D721Med (cell line): Measurements from ENCODE around the gene UTP11.
A peak's percentile ranks its signal among the peaks of the same experiment; 100 is the strongest.
"Not testable (repeated sequence)": the region's sequence is repeated elsewhere in the genome, so short reads cannot be mapped to it uniquely, and the experiment has no call there.

Experiments used
- DNase-seq: peaks from one replicate; pipeline ENCODE4 v3.0.0; 2011; ENCODE audit warnings: low spot score; ENCODE audit not compliant: insufficient read length
- FAIRE-seq: peaks from 2 replicates; lab custom pipeline; 2011; peaks lifted over from hg19 to GRCh38; lab: Jason Lieb, UNC
- CTCF ChIP-seq: IDR thresholded peaks from 2 replicates; pipeline ENCODE4 v1.5.1; 2012; ENCODE audit warnings: mild to moderate bottlenecking, control low read depth; ENCODE audit not compliant: insufficient read depth; ENCODE audit errors: missing control alignments

Gene UTP11

GRCh38 chr1:38012363-38013226 is at the start of gene UTP11:
Gene UTP11, plus strand, starts transcription at chr1:38012734. Its CDS starts 69 bp downstream, at chr1:38012803.
- no peak for TF ChIP-seq CTCF
- peak; percentile 41 for FAIRE-seq
- DNase-seq, result peak; percentile 57

GRCh38 chr1:37964106-37964505 is 48.4 kb upstream of the UTP11 start:
- FAIRE-seq, DNase-seq: not testable (repeated sequence)

GRCh38 chr1:37965301-37965700 is 47.2 kb upstream of the UTP11 start:
- FAIRE-seq, result no peak
- TF ChIP-seq CTCF, result no peak
- DNase-seq, result no peak

GRCh38 chr1:37973684-37974083 is 38.9 kb upstream of the UTP11 start:
- FAIRE-seq, DNase-seq: not testable (repeated sequence)

- no peak for FAIRE-seq
- TF ChIP-seq CTCF, result no peak
- DNase-seq, result no peak
Observed at GRCh38 chr1:37974567-37974966, 38.0 kb upstream of the UTP11 start.

GRCh38 chr1:37975083-37975482 is 37.5 kb upstream of the UTP11 start:
- FAIRE-seq, DNase-seq: not testable (repeated sequence)
- TF ChIP-seq CTCF, result peak; percentile 49

GRCh38 chr1:37978541-37978940 is 34.0 kb upstream of the UTP11 start:
- no peak for DNase-seq
- TF ChIP-seq CTCF, result no peak
- FAIRE-seq, result no peak

- no peak for DNase-seq
- FAIRE-seq, result no peak
- no peak for TF ChIP-seq CTCF
Observed at GRCh38 chr1:37983546-37983945, 29.0 kb upstream of the UTP11 start.
